ENCODE data around the gene ZNF106. TPM values are rescaled to one million over a fixed set of nuclear protein-coding genes. Genes with fewer than 3 reads are reported as not detected.

ZNF106 gene
- total RNA-seq, 2 experiments from 2014 or later: 46.4 to 46.6 TPM

DNA sequence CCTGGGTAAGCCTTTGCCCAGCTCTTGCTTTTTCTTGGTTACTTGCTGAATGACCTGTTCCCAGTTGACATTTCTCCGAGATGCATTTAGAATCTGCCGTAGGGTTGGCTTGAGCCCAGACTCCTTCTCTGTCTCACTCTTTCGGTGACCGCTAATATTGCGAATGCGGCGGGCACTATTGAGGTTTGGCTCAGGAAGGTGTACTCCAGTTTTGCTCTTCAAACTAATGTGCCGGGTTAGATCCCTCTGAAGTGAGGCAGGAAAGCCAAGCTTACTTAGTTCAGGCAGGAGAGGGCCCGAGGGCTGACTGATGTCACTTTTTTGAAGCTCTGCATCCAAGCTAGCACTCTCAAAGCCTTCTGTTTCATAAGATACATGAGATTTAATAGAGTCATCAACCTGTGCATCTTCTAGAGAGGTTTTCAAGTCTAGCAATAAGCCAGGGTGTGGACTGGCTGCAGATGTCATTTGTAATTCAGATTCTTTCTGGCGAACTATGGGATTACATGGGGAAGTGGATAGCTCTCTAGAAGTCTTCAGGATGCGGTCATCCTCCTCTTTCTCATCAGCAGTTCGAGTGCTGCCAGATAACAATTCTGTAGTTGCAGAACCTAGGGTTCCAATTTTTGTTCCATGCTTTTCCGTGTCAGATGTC is 41.0 kb downstream of the ZNF106 start:
- ATAC-seq: no peak
- Mint-ChIP-seq H3K9me3 (no peaks in the 10 kb centered on the region), H3K27ac (no peak overlapping the region), H3K36me3 (ENCODE audit: low read depth) (peaks cover 27% of the 10 kb centered on the region), H3K4me1 (ENCODE audit: low read depth) (peaks cover 2% of the 10 kb centered on the region), H3K4me3 (no peak overlapping the region), H3K27me3 (no peaks in the 10 kb centered on the region)
- CTCF ChIA-PET: no interaction called here
- POLR2A ChIA-PET: no interaction called here
- intact Hi-C loops (cut with micrococcal nuclease): no loop called here
- no peak for DNase-seq
- TF ChIP-seq, protein P1, sequence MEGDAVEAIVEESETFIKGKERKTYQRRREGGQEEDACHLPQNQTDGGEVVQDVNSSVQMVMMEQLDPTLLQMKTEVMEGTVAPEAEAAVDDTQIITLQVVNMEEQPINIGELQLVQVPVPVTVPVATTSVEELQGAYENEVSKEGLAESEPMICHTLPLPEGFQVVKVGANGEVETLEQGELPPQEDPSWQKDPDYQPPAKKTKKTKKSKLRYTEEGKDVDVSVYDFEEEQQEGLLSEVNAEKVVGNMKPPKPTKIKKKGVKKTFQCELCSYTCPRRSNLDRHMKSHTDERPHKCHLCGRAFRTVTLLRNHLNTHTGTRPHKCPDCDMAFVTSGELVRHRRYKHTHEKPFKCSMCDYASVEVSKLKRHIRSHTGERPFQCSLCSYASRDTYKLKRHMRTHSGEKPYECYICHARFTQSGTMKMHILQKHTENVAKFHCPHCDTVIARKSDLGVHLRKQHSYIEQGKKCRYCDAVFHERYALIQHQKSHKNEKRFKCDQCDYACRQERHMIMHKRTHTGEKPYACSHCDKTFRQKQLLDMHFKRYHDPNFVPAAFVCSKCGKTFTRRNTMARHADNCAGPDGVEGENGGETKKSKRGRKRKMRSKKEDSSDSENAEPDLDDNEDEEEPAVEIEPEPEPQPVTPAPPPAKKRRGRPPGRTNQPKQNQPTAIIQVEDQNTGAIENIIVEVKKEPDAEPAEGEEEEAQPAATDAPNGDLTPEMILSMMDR (IDR thresholded peaks at IDR 0.05): no peak

DNA sequence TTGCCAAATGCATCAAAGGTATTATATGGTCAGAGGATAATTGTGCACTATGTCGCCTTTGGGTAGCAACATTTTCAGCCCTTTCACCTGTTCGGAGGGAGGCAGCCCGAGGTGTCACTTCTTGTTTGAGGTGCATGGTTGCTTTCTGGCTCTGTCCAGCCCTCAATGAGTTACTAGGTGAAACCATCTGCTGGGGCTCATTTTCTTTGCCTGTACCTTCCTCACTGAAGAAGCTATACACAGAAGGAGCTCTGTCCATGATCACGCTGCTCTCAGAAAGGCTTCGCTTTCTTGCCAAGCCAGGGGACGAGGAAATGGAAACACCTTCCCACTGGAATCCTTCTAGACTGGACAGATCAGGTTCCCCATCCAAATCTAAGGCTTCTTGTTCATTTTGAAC is 42.7 kb downstream of the ZNF106 start:
- no peak for ATAC-seq
- CTCF ChIA-PET: no interaction called here
- Mint-ChIP-seq H3K4me3 (no peak overlapping the region), H3K36me3 (ENCODE audit: low read depth) (peaks cover 33% of the 10 kb centered on the region), H3K9me3 (no peaks in the 10 kb centered on the region), H3K27me3 (no peaks in the 10 kb centered on the region), H3K4me1 (ENCODE audit: low read depth) (peaks cover 2% of the 10 kb centered on the region), H3K27ac (no peak overlapping the region)
- DNase-seq: no peak
- POLR2A ChIA-PET: no interaction called here
- intact Hi-C loops (cut with micrococcal nuclease): no loop called here
- TF ChIP-seq, protein P1 (IDR thresholded peaks at IDR 0.05): no peak

GRCh38 chr15:42447599-42447998 is 43.3 kb downstream of the ZNF106 start:
- ATAC-seq (no peak), DNase-seq (no peak)
- TF ChIP-seq, protein P1 (IDR thresholded peaks at IDR 0.05): no peak
- no peak overlapping the region for H3K4me3 Mint-ChIP-seq
- H3K4me1 Mint-ChIP-seq (ENCODE audit: low read depth): peaks cover 2% of the 10 kb centered on the region
- H3K27ac Mint-ChIP-seq: no peak overlapping the region
- H3K27me3 Mint-ChIP-seq: no peaks in the 10 kb centered on the region
- intact Hi-C loops (cut with micrococcal nuclease): no loop called here
- POLR2A ChIA-PET: no interaction called here
- H3K9me3 Mint-ChIP-seq: no peaks in the 10 kb centered on the region
- peaks cover 33% of the 10 kb centered on the region for H3K36me3 Mint-ChIP-seq (ENCODE audit: low read depth)
- CTCF ChIA-PET: no interaction called here

- intact Hi-C loops (cut with micrococcal nuclease): no loop called here
- no peaks in the 10 kb centered on the region for H3K27me3 Mint-ChIP-seq
- TF ChIP-seq, protein P1 (IDR thresholded peaks at IDR 0.05): no peak
- ChIA-PET POLR2A (no interaction called here), CTCF (no interaction called here)
- no peak overlapping the region for H3K27ac Mint-ChIP-seq
- no peak overlapping the region for H3K4me3 Mint-ChIP-seq
- ATAC-seq: no peak
- H3K4me1 Mint-ChIP-seq (ENCODE audit: low read depth): peaks cover under 1% of the 10 kb centered on the region
- no peaks in the 10 kb centered on the region for H3K9me3 Mint-ChIP-seq
- no peak for DNase-seq
- peaks cover 24% of the 10 kb centered on the region for H3K36me3 Mint-ChIP-seq (ENCODE audit: low read depth)
Measured at GRCh38 chr15:42445551-42445950, 45.4 kb downstream of the ZNF106 start.

- Mint-ChIP-seq H3K27me3 (no peaks in the 10 kb centered on the region), H3K4me1 (ENCODE audit: low read depth) (no peaks in the 10 kb centered on the region), H3K36me3 (ENCODE audit: low read depth) (peaks cover 20% of the 10 kb centered on the region), H3K9me3 (no peaks in the 10 kb centered on the region), H3K27ac (no peak overlapping the region), H3K4me3 (no peak overlapping the region)
- POLR2A ChIA-PET: no interaction called here
- no peak for DNase-seq
- ATAC-seq: no peak
- intact Hi-C loops (cut with micrococcal nuclease): no loop called here
- CTCF ChIA-PET: no interaction called here
- TF ChIP-seq, protein P1 (IDR thresholded peaks at IDR 0.05): no peak
Measured at GRCh38 chr15:42444415-42445063, 46.4 kb downstream of the ZNF106 start.
